SK-N-SH (cell line): ENCODE data around the gene PRKAG1. TPM values are rescaled to one million over a fixed set of nuclear protein-coding genes. Genes with fewer than 3 reads are reported as not detected.

Source experiments
- CTCF ChIA-PET: fragments of 300-600, 350-600 bp; formaldehyde crosslinking; extraction: SDS; loops from one replicate; lab custom pipeline; 2021; lab: Yijun Ruan, JAX
- POLR2A ChIA-PET: fragments of 350-600 bp; sonication (Branson Sonifier 250); formaldehyde crosslinking; extraction: SDS; loops from one replicate; lab custom pipeline; 2020; ENCODE audit warnings: antibody characterized with exemption, inconsistent platforms; lab: Yijun Ruan, JAX
- DNase-seq: peaks from one replicate; pipeline ENCODE4 v3.0.0; 2012
- H2AFZ ChIP-seq: fragments of 200-600 bp; sonication (generic); 2 replicates; pipeline ENCODE4 v1.8.1; 2016; ENCODE audit warnings: antibody characterized with exemption, mild to moderate bottlenecking, low read depth
- H3F3A ChIP-seq: fragments of 200-600 bp; sonication (generic); replicated peaks from 2 replicates; pipeline ENCODE3; 2016; ENCODE audit warnings: antibody characterized with exemption, mild to moderate bottlenecking; ENCODE audit not compliant: insufficient read depth
- H3K27ac ChIP-seq, 2 experiments: fragments of 200-500 bp in 1 of 2; fragments of 200-600 bp in 1 of 2; sonication (Bioruptor generic) in 1 of 2; sonication (generic), shearing (Covaris generic) in 1 of 2; 2 replicates each; pipeline versions ENCODE4 v1.5.1 to v1.6.1; 2014 to 2016; ENCODE audit warnings: low read depth in 2 of 2, inconsistent platforms in 1 of 2, low read length in 1 of 2, mild to moderate bottlenecking in 1 of 2, mixed read lengths in 1 of 2
- H3K27me3 ChIP-seq: fragments of 200-600 bp; sonication (generic), shearing (Covaris generic); 2 replicates; pipeline ENCODE4 v1.6.1; 2016; ENCODE audit warnings: mixed run types; ENCODE audit not compliant: insufficient read depth
- H3K36me3 ChIP-seq, 2 experiments: fragments of 200-500 bp in 1 of 2; fragments of 200-600 bp in 1 of 2; sonication (Bioruptor generic) in 1 of 2; sonication (generic) in 1 of 2; replicated peaks in 1 of 2; 2 replicates each; pipeline versions ENCODE3 to v1.5.1; 2014 to 2016; ENCODE audit warnings: low read length in 1 of 2, mild to moderate bottlenecking in 1 of 2; ENCODE audit not compliant: insufficient read depth in 2 of 2, control insufficient read depth in 1 of 2
- H3K4me1 ChIP-seq, 2 experiments: fragments of 200-500 bp in 1 of 2; fragments of 200-600 bp in 1 of 2; sonication (Bioruptor generic) in 1 of 2; sonication (generic), shearing (Covaris generic) in 1 of 2; 2 replicates each; pipeline versions ENCODE4 v1.5.1 to v1.6.1; 2014 to 2016; ENCODE audit warnings: low read depth in 1 of 2, low read length in 1 of 2, mixed run types in 1 of 2; ENCODE audit not compliant: insufficient read depth in 2 of 2, control insufficient read depth in 1 of 2
- H3K4me2 ChIP-seq: fragments of 200-600 bp; sonication (generic), shearing (Covaris generic); 2 replicates; pipeline ENCODE4 v1.6.1; 2017; ENCODE audit warnings: mixed run types
- H3K4me3 ChIP-seq, 2 experiments: fragments of 200-500 bp in 1 of 2; fragments of 200-600 bp in 1 of 2; sonication (Bioruptor generic) in 1 of 2; sonication (generic), shearing (Covaris generic) in 1 of 2; 2 replicates each; pipeline versions ENCODE4 v1.5.1 to v1.8.1; 2014 to 2016; ENCODE audit warnings: low read depth in 2 of 2, inconsistent platforms in 1 of 2, low read length in 1 of 2, mild to moderate bottlenecking in 1 of 2, mixed read lengths in 1 of 2, moderate library complexity in 1 of 2
- H3K79me2 ChIP-seq: fragments of 200-600 bp; sonication (generic); 2 replicates; pipeline ENCODE4 v1.8.1; 2017; ENCODE audit warnings: mild to moderate bottlenecking; ENCODE audit not compliant: insufficient read depth
- H3K9ac ChIP-seq: fragments of 200-600 bp; sonication (generic); 2 replicates; pipeline ENCODE4 v1.6.1; 2017; ENCODE audit warnings: mixed run types
- H3K9me2 ChIP-seq: fragments of 200-600 bp; sonication (generic); 2 replicates; pipeline ENCODE4 v1.6.1; 2017; ENCODE audit warnings: mixed run types
- H3K9me3 ChIP-seq: fragments of 200-600 bp; sonication (generic); 2 replicates; pipeline ENCODE4 v1.6.1; 2017; ENCODE audit warnings: mixed run types, mild to moderate bottlenecking, moderate library complexity
- H4K20me1 ChIP-seq: fragments of 200-600 bp; sonication (generic); 2 replicates; pipeline ENCODE4 v1.6.1; 2017; ENCODE audit warnings: mild to moderate bottlenecking, mixed run types; ENCODE audit not compliant: insufficient read depth
- CHD2 ChIP-seq: fragments of 150-350 bp; IDR thresholded peaks from 2 replicates; pipeline ENCODE4 v1.6.1; 2018; ENCODE audit warnings: low read length; ENCODE audit not compliant: partially characterized antibody
- EZH2phosphoT487 ChIP-seq: fragments of 200-600 bp; sonication (generic); IDR thresholded peaks from 2 replicates; pipeline ENCODE4 v1.6.1; 2017; ENCODE audit warnings: low read depth, mixed run types, mild to moderate bottlenecking, antibody characterized with exemption, moderate library complexity, borderline replicate concordance
- FOXJ3 ChIP-seq: sonication (generic); formaldehyde crosslinking; IDR thresholded peaks from 2 replicates; pipeline ENCODE4 v1.5.1; 2020; ENCODE audit warnings: mild to moderate bottlenecking, missing genetic modification reagents
- FOXM1 ChIP-seq: IDR thresholded peaks from 2 replicates; pipeline ENCODE4 v1.4.0; 2012; ENCODE audit warnings: low read depth, mild to moderate bottlenecking
- MEF2A ChIP-seq: IDR thresholded peaks from 2 replicates; pipeline ENCODE4 v1.4.0; 2012; ENCODE audit warnings: low read depth, borderline replicate concordance
- MXI1 ChIP-seq: IDR thresholded peaks from 2 replicates; pipeline ENCODE4 v1.6.1; 2012; ENCODE audit warnings: mild to moderate bottlenecking, low read depth, low read length, improper control_type of control experiment
- NFIC ChIP-seq: IDR thresholded peaks from 2 replicates; pipeline ENCODE4 v1.4.0; 2012; ENCODE audit warnings: borderline replicate concordance
- POLR2AphosphoS5 ChIP-seq: IDR thresholded peaks from 2 replicates; pipeline ENCODE4 v1.6.1; 2012; ENCODE audit warnings: low read depth, low read length
- RXRA ChIP-seq: IDR thresholded peaks from 2 replicates; pipeline ENCODE4 v1.4.0; 2012; ENCODE audit warnings: low read depth, mild to moderate bottlenecking, borderline replicate concordance
- TAF1 ChIP-seq: IDR thresholded peaks from 2 replicates; pipeline ENCODE4 v1.6.1; 2012; ENCODE audit warnings: low read depth, mild to moderate bottlenecking, low read length, moderate library complexity, borderline replicate concordance
- TEAD4 ChIP-seq: IDR thresholded peaks from 2 replicates; pipeline ENCODE4 v1.4.0; 2012; ENCODE audit warnings: mild to moderate bottlenecking, borderline replicate concordance; ENCODE audit not compliant: insufficient read depth
- WGBS: methylation state at CpG from one replicate; pipeline ENCODE4 v1.1.6; 2017; ENCODE audit warnings: low lambda C conversion rate; 5-methylcytosine and 5-hydroxymethylcytosine counted together
- polyA plus RNA-seq, 3 experiments: library from polyadenylated mRNA; depleted of rRNA; stranded (reverse); fragments of >200 nt; gene quantifications; 2 replicates each; pipeline ENCODE4 v1.2.3, GENCODE V29; 2012
- TF ChIP-seq, protein P1 (sequence below): fragments of 150-350 bp; IDR thresholded peaks from 2 replicates; pipeline ENCODE4 v1.6.1; 2016; ENCODE audit warnings: mild to moderate bottlenecking, low read depth, low read length
- TF ChIP-seq, protein P2 (sequence below): fragments of 200-600 bp; sonication (generic); IDR thresholded peaks from 2 replicates; pipeline ENCODE4 v1.6.1; 2017; ENCODE audit warnings: antibody characterized with exemption, mild to moderate bottlenecking, moderate library complexity

The PRKAG1 gene
- polyA plus RNA-seq, 1 of the 3 experiments (the other 2 are of a cell fraction) = 75.1 TPM

DNA sequence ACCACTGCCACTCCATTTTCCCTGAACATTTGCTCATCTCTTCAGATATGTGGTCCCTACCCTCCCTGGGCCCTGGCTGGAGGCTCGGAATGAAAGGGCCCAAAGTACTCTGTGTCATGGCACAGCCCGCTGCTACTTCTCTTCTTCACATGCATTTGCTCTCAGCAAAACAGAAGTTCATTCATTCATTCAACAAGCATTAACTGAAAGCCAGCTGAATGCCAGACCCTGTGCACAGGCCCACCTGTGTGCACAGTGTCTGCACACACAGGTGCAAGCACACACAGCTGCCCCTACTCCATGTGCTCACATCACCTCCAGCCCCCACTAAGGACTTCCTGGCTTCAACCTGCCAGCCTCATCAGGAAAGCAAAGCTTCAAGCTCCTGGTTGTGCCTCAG is 32.7 kb downstream of the PRKAG1 start:
- Histone ChIP-seq H3K4me2 (no peak overlapping the region), H4K20me1 (no peaks in the 10 kb centered on the region), H3F3A (no peaks in the 10 kb centered on the region), H3K4me3 (no peak overlapping the region), H3K9me3 (no peaks in the 10 kb centered on the region), H3K9ac (no peak overlapping the region), H3K36me3 (no peaks in the 10 kb centered on the region), H3K79me2 (no peaks in the 10 kb centered on the region), H3K9me2 (no peaks in the 10 kb centered on the region), H3K27ac (no peak overlapping the region), H3K4me1 (peaks cover 0 to 5% of the 10 kb centered on the region in 2 experiments; a peak in 1 of 4 replicates), H2AFZ (no peak overlapping the region), H3K27me3 (peaks cover 54% of the 10 kb centered on the region)
- WGBS = 94% methylated on average over 2 of the region's 2 CpGs
- CTCF ChIA-PET = interaction anchor here (0.6 to 33.0 kb wide), 5 partner anchors 6 to 177 kb away, joined by 3 to 935 read pairs (median 3); partner anchors contain the start of genes DDN, WNT1 and WNT10B
- no peak for TF ChIP-seq NFIC
- no peak for TF ChIP-seq FOXJ3 (CRISPR knock-in tag)
- no peak for TF ChIP-seq POLR2AphosphoS5
- TF ChIP-seq RXRA = no peak
- TF ChIP-seq EZH2phosphoT487 = no peak
- no peak for TF ChIP-seq MEF2A
- no peak for TF ChIP-seq FOXM1
- no peak for DNase-seq
- POLR2A ChIA-PET = no interaction called here

GRCh38 chr12:48985475-48985897 is 33.1 kb downstream of the PRKAG1 start:
- H3K9ac ChIP-seq = no peak overlapping the region
- no peak overlapping the region for H3K27ac ChIP-seq
- POLR2A ChIA-PET = no interaction called here
- CTCF ChIA-PET = interaction anchor here (1.0 to 33.0 kb wide), 3 partner anchors 6 to 178 kb away, joined by 3 to 935 read pairs (median 935); partner anchors contain the start of genes DDN, WNT1 and WNT10B
- no peaks in the 10 kb centered on the region for H3K9me2 ChIP-seq
- no peaks in the 10 kb centered on the region for H4K20me1 ChIP-seq
- no peaks in the 10 kb centered on the region for H3K36me3 ChIP-seq
- H3K4me3 ChIP-seq = no peak overlapping the region
- peaks cover 58% of the 10 kb centered on the region for H3K27me3 ChIP-seq
- H3F3A ChIP-seq = no peaks in the 10 kb centered on the region
- H2AFZ ChIP-seq = no peak overlapping the region
- H3K4me2 ChIP-seq = no peak overlapping the region
- DNase-seq = no peak
- TF ChIP-seq MXI1 (no peak), CHD2 (no peak)
- TF ChIP-seq, protein P1, sequence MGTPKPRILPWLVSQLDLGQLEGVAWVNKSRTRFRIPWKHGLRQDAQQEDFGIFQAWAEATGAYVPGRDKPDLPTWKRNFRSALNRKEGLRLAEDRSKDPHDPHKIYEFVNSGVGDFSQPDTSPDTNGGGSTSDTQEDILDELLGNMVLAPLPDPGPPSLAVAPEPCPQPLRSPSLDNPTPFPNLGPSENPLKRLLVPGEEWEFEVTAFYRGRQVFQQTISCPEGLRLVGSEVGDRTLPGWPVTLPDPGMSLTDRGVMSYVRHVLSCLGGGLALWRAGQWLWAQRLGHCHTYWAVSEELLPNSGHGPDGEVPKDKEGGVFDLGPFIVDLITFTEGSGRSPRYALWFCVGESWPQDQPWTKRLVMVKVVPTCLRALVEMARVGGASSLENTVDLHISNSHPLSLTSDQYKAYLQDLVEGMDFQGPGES = no peak
- 27% methylated on average over 9 of the region's 10 CpGs for WGBS
- no peaks in the 10 kb centered on the region for H3K9me3 ChIP-seq
- peaks cover 0 to 7% of the 10 kb centered on the region in 2 experiments; a peak in 1 of 4 replicates for H3K4me1 ChIP-seq
- no peaks in the 10 kb centered on the region for H3K79me2 ChIP-seq

- Histone ChIP-seq H2AFZ (no peak overlapping the region), H3K9me3 (no peaks in the 10 kb centered on the region), H3K79me2 (no peaks in the 10 kb centered on the region), H3K27me3 (peaks cover 76% of the 10 kb centered on the region), H3K36me3 (no peaks in the 10 kb centered on the region), H3K9me2 (no peaks in the 10 kb centered on the region), H3K4me3 (no peak overlapping the region), H3K4me2 (no peak overlapping the region), H3F3A (no peaks in the 10 kb centered on the region), H4K20me1 (no peaks in the 10 kb centered on the region), H3K4me1 (peaks cover 0 to 26% of the 10 kb centered on the region in 2 experiments; a peak in 1 of 4 replicates), H3K9ac (no peak overlapping the region), H3K27ac (no peak overlapping the region)
- DNase-seq = no peak
- TF ChIP-seq TEAD4 = no peak
- TF ChIP-seq, protein P2, sequence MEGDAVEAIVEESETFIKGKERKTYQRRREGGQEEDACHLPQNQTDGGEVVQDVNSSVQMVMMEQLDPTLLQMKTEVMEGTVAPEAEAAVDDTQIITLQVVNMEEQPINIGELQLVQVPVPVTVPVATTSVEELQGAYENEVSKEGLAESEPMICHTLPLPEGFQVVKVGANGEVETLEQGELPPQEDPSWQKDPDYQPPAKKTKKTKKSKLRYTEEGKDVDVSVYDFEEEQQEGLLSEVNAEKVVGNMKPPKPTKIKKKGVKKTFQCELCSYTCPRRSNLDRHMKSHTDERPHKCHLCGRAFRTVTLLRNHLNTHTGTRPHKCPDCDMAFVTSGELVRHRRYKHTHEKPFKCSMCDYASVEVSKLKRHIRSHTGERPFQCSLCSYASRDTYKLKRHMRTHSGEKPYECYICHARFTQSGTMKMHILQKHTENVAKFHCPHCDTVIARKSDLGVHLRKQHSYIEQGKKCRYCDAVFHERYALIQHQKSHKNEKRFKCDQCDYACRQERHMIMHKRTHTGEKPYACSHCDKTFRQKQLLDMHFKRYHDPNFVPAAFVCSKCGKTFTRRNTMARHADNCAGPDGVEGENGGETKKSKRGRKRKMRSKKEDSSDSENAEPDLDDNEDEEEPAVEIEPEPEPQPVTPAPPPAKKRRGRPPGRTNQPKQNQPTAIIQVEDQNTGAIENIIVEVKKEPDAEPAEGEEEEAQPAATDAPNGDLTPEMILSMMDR = no peak
- no peak for TF ChIP-seq FOXJ3 (CRISPR knock-in tag)
- TF ChIP-seq TAF1 = no peak
- WGBS = 38% methylated on average over 6 of the region's 6 CpGs
- ChIA-PET CTCF (interaction anchor here (0.8 to 33.0 kb wide), 6 partner anchors 7 to 130 kb away, joined by 3 to 935 read pairs (median 8); partner anchors contain the start of genes DDN, FKBP11, WNT1 and WNT10B), POLR2A (no interaction called here)
Observed at GRCh38 chr12:48982397-48983080, 36.0 kb downstream of the PRKAG1 start.
